ENCODE measurements around the gene CLNS1A.

DNA sequence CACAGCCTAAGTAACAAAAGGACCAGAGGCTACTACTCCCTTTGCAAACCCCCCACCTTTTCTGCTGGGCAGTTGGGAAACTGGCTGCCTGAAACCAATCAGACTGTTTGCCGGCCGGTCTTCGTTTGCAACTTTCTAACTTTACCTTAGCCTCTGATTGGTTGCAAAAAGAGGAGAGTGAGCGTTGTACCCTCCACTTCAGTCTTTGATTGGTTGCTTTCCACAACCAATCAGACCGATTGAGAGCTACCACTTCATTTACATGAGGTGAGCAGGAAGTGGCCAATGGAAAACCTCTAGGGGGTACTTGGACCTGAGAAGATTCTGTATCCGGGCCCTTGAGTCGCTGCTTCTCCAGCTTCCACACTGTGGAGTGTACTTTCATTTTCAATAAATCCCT is 18.8 kb upstream of the CLNS1A start:
- TF ChIP-seq TAF1 (IDR thresholded peaks at IDR 0.05; ENCODE audit: low read depth) = no peak
- TF ChIP-seq, protein P1, sequence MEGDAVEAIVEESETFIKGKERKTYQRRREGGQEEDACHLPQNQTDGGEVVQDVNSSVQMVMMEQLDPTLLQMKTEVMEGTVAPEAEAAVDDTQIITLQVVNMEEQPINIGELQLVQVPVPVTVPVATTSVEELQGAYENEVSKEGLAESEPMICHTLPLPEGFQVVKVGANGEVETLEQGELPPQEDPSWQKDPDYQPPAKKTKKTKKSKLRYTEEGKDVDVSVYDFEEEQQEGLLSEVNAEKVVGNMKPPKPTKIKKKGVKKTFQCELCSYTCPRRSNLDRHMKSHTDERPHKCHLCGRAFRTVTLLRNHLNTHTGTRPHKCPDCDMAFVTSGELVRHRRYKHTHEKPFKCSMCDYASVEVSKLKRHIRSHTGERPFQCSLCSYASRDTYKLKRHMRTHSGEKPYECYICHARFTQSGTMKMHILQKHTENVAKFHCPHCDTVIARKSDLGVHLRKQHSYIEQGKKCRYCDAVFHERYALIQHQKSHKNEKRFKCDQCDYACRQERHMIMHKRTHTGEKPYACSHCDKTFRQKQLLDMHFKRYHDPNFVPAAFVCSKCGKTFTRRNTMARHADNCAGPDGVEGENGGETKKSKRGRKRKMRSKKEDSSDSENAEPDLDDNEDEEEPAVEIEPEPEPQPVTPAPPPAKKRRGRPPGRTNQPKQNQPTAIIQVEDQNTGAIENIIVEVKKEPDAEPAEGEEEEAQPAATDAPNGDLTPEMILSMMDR (IDR thresholded peaks at IDR 0.05; ENCODE audit: poor library complexity, severe bottlenecking) = no peak

All from neural cell (in vitro differentiated cells).